ENCODE data around the gene LIMS2.

The LIMS2 gene

GRCh38 chr2:127651971-127652550 is 23.3 kb downstream of the LIMS2 start:
- ATAC-seq (replicated peaks) (peak; percentile 53 to 54), DNase-seq (no peak)
- H3K9me3 Mint-ChIP-seq: no peaks in the 10 kb centered on the region
- peaks cover 0 to 6% of the 10 kb centered on the region in 2 donors for H3K27me3 Mint-ChIP-seq
- H3K27ac Mint-ChIP-seq: peak overlapping the region; percentile 43
- peaks cover 0 to 1% of the 10 kb centered on the region in 2 donors for H3K36me3 Mint-ChIP-seq
- peaks cover 57 to 69% of the 10 kb centered on the region in 2 donors for H3K4me1 Mint-ChIP-seq
- no peak overlapping the region for H3K4me3 Mint-ChIP-seq

GRCh38 chr2:127651381-127651809 is 23.9 kb downstream of the LIMS2 start:
- Mint-ChIP-seq H3K36me3 (peaks cover 0 to 1% of the 10 kb centered on the region in 2 donors), H3K4me1 (peaks cover 58 to 72% of the 10 kb centered on the region in 2 donors), H3K4me3 (no peak overlapping the region), H3K9me3 (no peaks in the 10 kb centered on the region), H3K27me3 (peaks cover 0 to 6% of the 10 kb centered on the region in 2 donors), H3K27ac (no peak overlapping the region)
- no peak for DNase-seq
- ATAC-seq (replicated peaks): no peak

GRCh38 chr2:127650785-127651380 is 24.4 kb downstream of the LIMS2 start:
- no peak for DNase-seq
- Mint-ChIP-seq H3K4me3 (no peak overlapping the region), H3K4me1 (peaks cover 58 to 78% of the 10 kb centered on the region in 2 donors), H3K36me3 (peaks cover 0 to 1% of the 10 kb centered on the region in 2 donors), H3K27me3 (peaks cover 0 to 6% of the 10 kb centered on the region in 2 donors), H3K27ac (no peak overlapping the region), H3K9me3 (no peaks in the 10 kb centered on the region)
- no peak for ATAC-seq (replicated peaks)

GRCh38 chr2:127650041-127650784 is 25.1 kb downstream of the LIMS2 start:
- H3K4me1 Mint-ChIP-seq: peaks cover 58 to 81% of the 10 kb centered on the region in 2 donors
- no peak for DNase-seq
- H3K9me3 Mint-ChIP-seq: no peaks in the 10 kb centered on the region
- peaks cover 0 to 1% of the 10 kb centered on the region in 2 donors for H3K36me3 Mint-ChIP-seq
- peak; percentile 7 to 19 for ATAC-seq (replicated peaks)
- peak overlapping the region; percentile 51 for H3K27ac Mint-ChIP-seq
- peaks cover 0 to 6% of the 10 kb centered on the region in 2 donors for H3K27me3 Mint-ChIP-seq
- no peak overlapping the region for H3K4me3 Mint-ChIP-seq

- H3K36me3 Mint-ChIP-seq: peaks cover 0 to 1% of the 10 kb centered on the region in 2 donors
- DNase-seq (peak; percentile 75), ATAC-seq (replicated peaks) (peak; percentile 81 to 85)
- H3K9me3 Mint-ChIP-seq: no peaks in the 10 kb centered on the region
- H3K27me3 Mint-ChIP-seq: peaks cover 0 to 6% of the 10 kb centered on the region in 2 donors
- peak overlapping the region; percentile 88 for H3K27ac Mint-ChIP-seq
- peaks cover 58 to 81% of the 10 kb centered on the region in 2 donors for H3K4me1 Mint-ChIP-seq
- H3K4me3 Mint-ChIP-seq: peak overlapping the region; percentile 17 to 69
Measured at GRCh38 chr2:127649684-127650040, 25.7 kb downstream of the LIMS2 start.

GRCh38 chr2:127649100-127649611 is 26.2 kb downstream of the LIMS2 start:
- no peak overlapping the region for H3K4me3 Mint-ChIP-seq
- H3K36me3 Mint-ChIP-seq: peaks cover 0 to 1% of the 10 kb centered on the region in 2 donors
- no peak overlapping the region for H3K27ac Mint-ChIP-seq
- H3K9me3 Mint-ChIP-seq: no peaks in the 10 kb centered on the region
- H3K27me3 Mint-ChIP-seq: peaks cover 0 to 6% of the 10 kb centered on the region in 2 donors
- ATAC-seq (replicated peaks) (peak; percentile 27 to 34), DNase-seq (no peak)
- peaks cover 58 to 82% of the 10 kb centered on the region in 2 donors for H3K4me1 Mint-ChIP-seq

GRCh38 chr2:127648321-127648720 is 27.0 kb downstream of the LIMS2 start:
- Mint-ChIP-seq H3K27me3 (no peaks in the 10 kb centered on the region), H3K4me3 (no peak overlapping the region), H3K36me3 (peaks cover 0 to 1% of the 10 kb centered on the region in 2 donors), H3K4me1 (peaks cover 55 to 80% of the 10 kb centered on the region in 2 donors), H3K27ac (peak overlapping the region; percentile 52), H3K9me3 (no peaks in the 10 kb centered on the region)
- ATAC-seq (replicated peaks) (no peak), DNase-seq (no peak)

GRCh38 chr2:127647242-127648190 is 27.8 kb downstream of the LIMS2 start:
- DNase-seq (no peak), ATAC-seq (replicated peaks) (no peak)

GRCh38 chr2:127646487-127647241 is 28.7 kb downstream of the LIMS2 start:
- ATAC-seq (replicated peaks) (no peak), DNase-seq (no peak)
- H3K9me3 Mint-ChIP-seq: no peaks in the 10 kb centered on the region
- H3K36me3 Mint-ChIP-seq: peaks cover 0 to 1% of the 10 kb centered on the region in 2 donors
- peaks cover 39 to 75% of the 10 kb centered on the region in 2 donors for H3K4me1 Mint-ChIP-seq
- no peak overlapping the region for H3K4me3 Mint-ChIP-seq
- no peaks in the 10 kb centered on the region for H3K27me3 Mint-ChIP-seq
- H3K27ac Mint-ChIP-seq: peak overlapping the region; percentile 20

More at GRCh38 chr2:127647242-127648190, 27.8 kb downstream of the LIMS2 start:
- H3K9me3 Mint-ChIP-seq: no peaks in the 10 kb centered on the region
- H3K4me3 Mint-ChIP-seq: no peak overlapping the region
- peaks cover 47 to 75% of the 10 kb centered on the region in 2 donors for H3K4me1 Mint-ChIP-seq
- H3K36me3 Mint-ChIP-seq: peaks cover 0 to 1% of the 10 kb centered on the region in 2 donors
- H3K27ac Mint-ChIP-seq: peak overlapping the region; percentile 68
- no peaks in the 10 kb centered on the region for H3K27me3 Mint-ChIP-seq

GRCh38 chr2:127645395-127646291 is 29.7 kb downstream of the LIMS2 start, which contains the start of gene GPR17:
Gene GPR17, plus strand, starts transcription at chr2:127646153. Its CDS starts 4,583 bp downstream, at chr2:127650736.
- no peaks in the 10 kb centered on the region for H3K9me3 Mint-ChIP-seq
- peaks cover 32 to 75% of the 10 kb centered on the region in 2 donors for H3K4me1 Mint-ChIP-seq
- no peak within 1 kb of the TSS for H3K4me3 Mint-ChIP-seq
- H3K27ac Mint-ChIP-seq: peak within 1 kb of the TSS; percentile 20
- no peak for ATAC-seq (replicated peaks)
- H3K27me3 Mint-ChIP-seq: no peaks in the 10 kb centered on the region
- DNase-seq: no peak
- no peaks in the 10 kb centered on the region for H3K36me3 Mint-ChIP-seq

GRCh38 chr2:127645026-127645394 is 30.3 kb downstream of the LIMS2 start:
- Mint-ChIP-seq H3K27me3 (no peaks in the 10 kb centered on the region), H3K9me3 (no peaks in the 10 kb centered on the region), H3K36me3 (no peaks in the 10 kb centered on the region), H3K4me3 (no peak overlapping the region), H3K27ac (no peak overlapping the region), H3K4me1 (peaks cover 37 to 79% of the 10 kb centered on the region in 2 donors)
- ATAC-seq (replicated peaks) (no peak), DNase-seq (no peak)

Data from stimulated activated naive B cell treated with anti-CD40 and anti-IgM and Interleukin-4, amounts not matched to agents 10 μg/mL and 1 μg/mL and 100 μg/mL, for 72 hours (primary cell).